Caki2 (cell line): Measurements from ENCODE around the gene RHBDF1. TPM values are rescaled to one million over a fixed set of nuclear protein-coding genes. Genes with fewer than 3 reads are reported as not detected.

Experiments
- DNase-seq: peaks from one replicate; pipeline ENCODE4 v3.0.0-alpha.2; 2015; ENCODE audit warnings: low read depth
- in situ Hi-C: cut with HindIII; loops from 2 replicates; pipeline ENCODE4 v1.10.0; 2016; ENCODE audit warnings: low sequenced_read_pairs, low pct_unique_long_range_greater_than_20kb, mixed read lengths
- total RNA-seq: library from RNA; depleted of rRNA; stranded (reverse); fragments of >200 nt; shearing (Covaris generic); gene quantifications from 2 replicates; pipeline ENCODE4 v1.2.3, GENCODE V29; 2014; ENCODE audit warnings: low replicate concordance

RHBDF1 gene
- total RNA-seq, 1 experiment from 2014 or later, result 19.5 TPM

DNA sequence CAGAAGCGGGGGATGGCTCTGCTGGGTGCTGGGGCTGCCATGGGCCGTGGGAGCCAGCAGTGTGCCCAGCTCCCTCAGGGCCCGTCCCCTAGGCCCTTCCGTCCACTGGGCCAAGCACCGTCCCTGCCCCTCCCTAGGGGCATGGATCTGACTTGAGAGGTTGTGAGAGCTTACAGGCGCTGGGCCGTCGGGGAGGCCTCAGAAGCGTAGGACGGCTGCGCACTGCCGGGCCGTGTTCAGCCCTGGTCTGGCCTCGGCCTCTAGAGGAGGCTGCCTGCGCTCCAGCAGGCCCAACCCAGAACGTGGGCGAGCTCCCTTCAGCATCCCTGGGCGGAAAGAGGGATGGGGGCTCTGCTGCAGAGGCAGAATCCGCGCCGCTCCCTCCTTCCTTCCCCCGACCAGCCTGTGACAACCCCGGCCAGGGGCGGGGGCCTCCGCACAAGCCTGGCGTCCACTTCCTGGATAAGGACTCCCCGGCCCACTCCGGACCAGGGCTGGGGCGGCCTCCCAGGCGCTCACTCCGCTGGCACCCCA lies 4.9 kb upstream of the RHBDF1 start:
- in situ Hi-C loops, result no loop called here
- peak; percentile 75 for DNase-seq

DNA sequence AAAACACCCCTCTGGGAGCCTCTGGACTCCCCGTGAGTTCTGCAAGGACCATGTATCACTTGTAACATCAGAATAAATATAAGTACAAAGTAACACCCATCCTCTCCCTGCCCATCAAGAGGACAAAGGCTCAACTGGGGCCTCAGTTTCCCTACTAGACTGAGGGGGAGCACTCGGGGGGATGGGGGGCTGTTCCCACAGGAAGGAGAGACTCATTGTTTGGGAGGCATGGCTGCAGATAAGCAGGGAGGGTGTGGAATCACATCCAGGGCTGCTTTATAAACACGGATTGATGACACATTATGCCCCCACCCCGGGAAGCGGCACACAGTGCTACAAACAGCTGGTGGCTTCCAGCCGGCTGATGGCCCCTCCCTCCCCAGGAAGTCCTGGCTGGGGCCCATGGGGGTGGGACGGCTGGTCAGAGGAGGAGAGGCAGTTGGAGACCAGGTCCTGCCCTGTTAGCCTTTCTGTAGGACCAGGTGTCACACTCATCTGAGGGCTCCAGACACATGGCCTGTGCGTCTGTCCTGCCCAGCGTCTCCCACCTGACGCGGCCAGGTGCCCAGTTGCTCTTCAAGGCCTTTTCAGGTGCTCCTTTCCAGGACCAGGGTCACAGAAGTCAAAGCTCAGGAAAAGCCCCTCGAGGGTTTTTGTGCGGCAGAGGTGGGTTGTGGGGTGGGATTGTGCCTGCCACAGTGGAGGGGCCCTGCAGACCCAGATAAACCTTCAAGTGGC lies 4.3 kb upstream of the RHBDF1 start:
- peak; percentile 75 for DNase-seq
- in situ Hi-C loops, result no loop called here

DNA sequence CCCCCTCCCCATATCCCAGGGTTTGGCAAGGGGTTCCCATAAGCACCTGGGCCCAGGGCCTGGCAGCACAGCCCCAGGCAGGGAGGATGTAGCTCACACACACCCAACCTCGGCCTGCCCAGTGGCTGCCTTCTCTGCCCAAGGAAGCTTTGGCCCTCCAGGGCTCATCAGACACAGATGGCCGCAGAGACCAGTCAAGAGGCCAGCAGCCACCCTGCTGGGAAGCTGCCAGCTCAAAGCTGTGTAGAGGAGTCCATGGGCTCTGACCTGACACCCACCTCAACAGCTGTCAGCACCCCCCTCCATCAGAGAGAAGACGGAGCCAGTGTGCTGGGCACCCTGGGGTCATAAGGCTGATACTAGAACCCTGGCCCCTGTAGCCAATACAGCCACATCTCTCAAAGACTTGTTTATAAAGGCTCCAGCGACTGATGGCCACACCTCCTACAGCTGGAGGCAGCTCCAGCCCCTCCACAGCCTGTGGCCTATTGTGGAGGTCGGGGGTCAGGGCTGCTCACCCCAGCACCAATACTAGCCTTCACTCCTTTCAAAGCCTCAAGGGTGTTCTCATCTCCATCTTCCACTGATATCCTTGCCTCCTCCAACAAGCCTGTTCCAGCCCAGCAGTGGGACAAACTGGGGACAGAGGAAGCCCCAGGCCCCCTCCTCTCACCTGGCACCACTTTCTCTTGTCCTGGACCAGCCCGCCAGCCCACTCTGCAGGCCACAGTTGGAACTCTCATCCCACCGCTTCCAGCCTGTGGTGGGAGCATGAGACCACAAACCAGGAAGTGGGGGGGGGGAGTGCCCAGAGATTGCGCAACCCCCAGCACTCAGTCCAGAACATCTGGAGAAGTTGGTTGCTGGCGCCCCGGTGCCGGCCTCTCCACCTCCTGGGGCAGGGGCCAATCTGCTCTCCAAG lies 3.4 kb upstream of the RHBDF1 start:
- in situ Hi-C loops, result no loop called here
- peak; percentile 35 for DNase-seq

DNA sequence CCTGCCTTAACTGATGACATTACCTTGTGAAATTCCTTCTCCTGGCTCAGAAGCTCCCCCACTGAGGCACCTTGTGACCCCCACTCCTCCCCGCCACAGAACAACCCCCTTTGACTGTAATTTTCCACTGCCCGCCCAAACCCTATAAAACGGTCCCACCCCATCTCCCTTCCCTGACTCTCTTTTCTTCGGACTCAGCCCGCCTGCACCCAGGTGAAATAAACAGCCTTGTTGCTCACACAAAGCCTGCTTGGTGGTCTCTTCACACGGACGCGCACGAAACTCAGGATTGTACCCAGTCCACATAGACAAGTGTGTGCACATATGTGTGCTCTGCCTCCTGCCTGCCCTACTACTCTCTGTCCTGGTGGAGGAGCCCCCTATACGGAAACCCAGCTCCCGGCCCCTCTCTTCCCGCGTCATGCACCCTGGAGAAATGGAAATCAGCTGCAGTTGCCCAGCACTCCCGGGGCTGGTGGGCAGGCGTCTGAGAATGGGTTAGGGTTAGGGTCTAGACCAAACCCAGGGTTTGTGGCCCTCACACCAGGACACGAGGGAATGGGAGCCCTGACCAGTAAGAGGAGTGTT lies 2.4 kb upstream of the RHBDF1 start:
- in situ Hi-C loops, result no loop called here
- DNase-seq, result no peak

DNA sequence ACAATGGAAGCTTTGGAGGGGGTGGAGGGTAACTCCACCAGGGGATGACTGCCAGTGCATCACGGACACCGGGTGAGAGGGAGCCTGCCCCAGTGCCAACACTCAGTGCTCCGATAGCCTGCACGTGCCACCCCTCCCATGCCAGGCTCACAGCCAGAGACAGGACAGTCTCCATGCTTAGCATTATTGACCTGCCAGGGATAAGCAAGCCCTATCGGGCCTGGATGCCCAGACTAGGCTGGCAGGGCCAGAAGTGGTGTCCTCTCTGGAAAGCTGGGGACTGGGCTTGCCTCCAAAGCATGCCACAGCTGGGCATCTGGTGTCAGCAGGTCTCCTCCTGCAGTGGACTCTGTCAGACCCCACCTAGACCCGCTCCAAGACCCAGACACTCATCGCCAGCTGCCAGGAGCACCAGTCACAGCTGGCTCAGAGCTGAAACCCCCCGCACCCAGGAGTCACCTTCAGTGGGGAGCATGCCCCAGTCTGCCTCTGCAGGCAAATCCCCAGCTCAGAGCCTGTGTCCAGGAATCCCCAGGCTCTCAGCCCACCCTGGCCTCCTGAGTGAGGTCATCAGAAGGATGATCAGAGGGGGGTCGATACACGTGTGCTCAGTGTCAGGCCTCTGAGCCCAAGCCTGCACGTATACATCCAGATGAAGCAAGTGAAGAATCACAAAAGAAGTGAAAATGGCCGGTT lies 1.8 kb upstream of the RHBDF1 start:
- DNase-seq, result no peak
- in situ Hi-C loops, result no loop called here

DNA sequence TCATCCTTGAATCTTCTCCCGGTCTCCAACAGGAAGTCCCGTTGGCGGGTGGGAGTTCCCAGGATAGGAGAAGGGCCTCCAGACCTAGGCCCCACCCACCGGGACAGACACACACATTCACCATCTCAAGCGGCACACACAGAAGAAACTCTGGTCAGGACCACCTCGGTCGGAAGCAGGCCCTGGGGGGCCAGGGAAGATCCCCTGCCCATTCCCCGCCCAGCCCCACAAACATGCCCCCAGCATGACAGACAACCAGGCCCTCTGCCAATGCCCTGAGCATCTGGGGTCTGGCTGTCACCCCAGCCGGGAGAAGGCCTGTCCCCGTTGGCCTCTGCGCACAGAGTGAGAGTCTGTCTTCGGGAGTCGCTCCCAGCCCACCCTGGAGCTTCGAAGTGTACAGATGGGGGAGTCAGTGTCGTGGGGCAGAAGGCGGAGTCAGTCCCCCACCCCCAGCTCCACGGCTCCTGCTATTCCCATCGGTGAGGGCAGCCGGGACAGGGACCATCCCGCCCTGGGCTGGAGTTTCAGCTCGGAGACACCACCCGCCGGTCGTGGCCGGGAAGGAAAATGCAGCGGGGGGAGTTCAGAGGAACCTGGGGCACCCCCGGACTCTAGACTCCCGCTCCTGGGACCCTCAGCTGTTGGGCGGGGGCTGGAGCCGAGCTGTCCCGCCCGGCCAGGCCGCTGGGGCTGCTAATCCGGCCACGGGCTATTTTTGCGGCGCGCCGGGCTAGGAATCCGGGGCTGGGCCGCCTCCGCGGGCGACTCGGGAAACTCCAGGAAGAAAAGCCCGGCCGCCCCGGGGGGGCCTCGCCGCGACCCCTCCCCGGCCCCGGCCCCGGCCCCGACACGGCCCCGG lies 660 bp downstream of the RHBDF1 start:
- in situ Hi-C loops, result no loop called here
- peak; percentile 73 for DNase-seq

DNA sequence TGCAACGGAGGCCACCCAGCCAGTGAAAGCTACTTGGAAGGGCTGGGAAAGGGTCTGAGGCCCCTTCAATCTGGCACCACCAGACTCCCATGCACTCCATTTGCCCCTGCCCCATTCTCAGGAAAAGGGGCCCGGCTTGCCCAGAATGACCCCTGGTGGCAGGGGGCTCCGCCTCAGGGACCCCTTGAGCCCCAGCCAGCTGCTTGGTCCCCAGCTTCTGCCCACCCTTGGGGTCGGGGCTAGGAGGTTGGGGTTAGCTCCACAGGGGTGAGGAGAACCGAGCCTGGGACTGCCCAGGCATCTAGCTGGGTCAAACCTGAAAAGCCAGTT lies 1.3 kb downstream of the RHBDF1 start:
- DNase-seq, result no peak
- in situ Hi-C loops, result no loop called here

DNA sequence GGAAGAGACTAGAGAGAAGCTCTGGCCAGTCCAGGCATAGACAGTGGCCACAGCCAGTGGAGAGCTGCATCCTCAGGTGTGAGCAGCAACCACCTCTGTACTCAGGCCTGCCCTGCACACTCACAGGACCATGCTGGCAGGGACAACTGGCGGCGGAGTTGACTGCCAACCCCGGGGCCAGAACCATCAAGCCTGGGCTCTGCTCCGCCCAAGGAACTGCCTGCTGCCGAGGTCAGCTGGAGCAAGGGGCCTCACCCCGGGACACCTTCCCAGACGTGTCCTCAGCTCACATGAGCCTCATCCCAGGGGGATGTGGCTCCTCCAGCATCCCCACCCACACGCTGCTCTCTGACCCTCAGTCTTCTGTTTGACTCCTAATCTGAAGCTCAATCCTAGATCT lies 3.2 kb downstream of the RHBDF1 start:
- no peak for DNase-seq
- in situ Hi-C loops, result no loop called here

DNA sequence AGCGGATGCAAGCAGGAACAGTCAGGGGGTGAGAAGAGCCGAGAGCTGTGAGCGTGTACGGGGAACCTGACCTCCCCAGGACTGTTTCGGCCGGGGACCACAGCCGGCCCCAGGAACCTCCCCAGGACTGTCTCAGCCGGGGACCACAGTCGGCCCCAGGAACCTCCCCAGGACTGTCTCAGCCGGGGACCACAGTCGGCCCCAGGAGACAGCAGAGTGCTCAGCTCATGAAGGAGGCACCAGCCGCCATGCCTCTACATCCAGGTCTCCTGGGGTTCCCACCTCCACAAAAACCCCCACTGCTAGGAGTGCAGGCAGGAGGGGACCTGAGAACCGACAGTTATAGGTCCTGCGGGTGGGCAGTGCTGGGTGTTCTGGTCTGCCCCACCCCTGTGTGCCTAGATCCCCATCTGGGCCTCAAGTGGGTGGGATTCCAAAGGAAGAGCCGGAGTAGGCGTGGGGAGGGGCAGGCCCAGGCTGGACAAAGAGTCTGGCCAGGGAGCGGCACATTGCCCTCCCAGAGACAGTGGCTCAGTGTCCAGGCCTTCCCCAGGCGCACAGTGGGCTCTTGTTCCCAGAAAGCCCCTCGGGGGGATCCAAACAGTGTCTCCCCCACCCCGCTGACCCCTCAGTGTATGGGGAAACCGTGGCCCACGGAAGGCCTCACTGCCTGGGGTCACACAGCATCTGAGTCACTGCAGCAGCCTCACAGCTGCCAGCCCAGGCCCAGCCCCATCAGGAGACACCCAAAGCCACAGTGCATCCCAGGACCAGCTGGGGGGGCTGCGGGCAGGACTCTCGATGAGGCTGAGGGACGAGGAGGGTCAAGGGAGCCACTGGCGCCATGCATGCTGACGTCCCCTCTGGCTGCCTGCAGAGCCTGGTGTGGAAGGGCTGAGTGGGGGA lies 4.3 kb downstream of the RHBDF1 start:
- in situ Hi-C loops, result no loop called here
- no peak for DNase-seq

DNA sequence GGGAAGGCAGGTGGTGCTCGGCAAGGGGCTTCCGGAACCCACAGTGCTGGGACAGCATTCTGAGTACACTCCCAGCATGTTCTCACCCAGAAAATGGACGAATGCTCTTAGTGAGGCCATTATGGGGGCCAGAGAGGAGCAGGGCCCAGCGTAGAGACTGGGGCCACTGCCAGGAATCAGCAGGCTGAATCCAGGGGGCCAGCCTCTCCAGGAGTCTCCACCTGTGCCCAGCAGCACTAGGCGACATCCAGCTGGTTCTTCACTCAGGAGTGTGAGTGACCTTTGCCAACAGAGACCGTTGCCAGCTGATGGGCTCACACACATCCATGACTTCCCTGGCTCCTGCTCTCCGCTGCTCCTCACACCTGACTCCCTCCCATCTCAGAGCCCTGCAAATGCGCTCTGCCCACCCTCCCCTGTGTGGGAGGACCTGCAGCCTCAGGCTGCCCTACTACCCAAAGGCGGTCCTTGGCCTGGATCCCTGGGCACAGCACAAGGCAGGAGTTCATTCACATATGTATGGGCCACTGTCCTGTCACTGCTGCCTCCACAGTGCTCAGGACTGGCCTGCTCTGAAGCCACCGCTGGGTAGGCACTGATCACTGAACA lies 5.1 kb downstream of the RHBDF1 start:
- in situ Hi-C loops, result no loop called here
- DNase-seq, result no peak

DNA sequence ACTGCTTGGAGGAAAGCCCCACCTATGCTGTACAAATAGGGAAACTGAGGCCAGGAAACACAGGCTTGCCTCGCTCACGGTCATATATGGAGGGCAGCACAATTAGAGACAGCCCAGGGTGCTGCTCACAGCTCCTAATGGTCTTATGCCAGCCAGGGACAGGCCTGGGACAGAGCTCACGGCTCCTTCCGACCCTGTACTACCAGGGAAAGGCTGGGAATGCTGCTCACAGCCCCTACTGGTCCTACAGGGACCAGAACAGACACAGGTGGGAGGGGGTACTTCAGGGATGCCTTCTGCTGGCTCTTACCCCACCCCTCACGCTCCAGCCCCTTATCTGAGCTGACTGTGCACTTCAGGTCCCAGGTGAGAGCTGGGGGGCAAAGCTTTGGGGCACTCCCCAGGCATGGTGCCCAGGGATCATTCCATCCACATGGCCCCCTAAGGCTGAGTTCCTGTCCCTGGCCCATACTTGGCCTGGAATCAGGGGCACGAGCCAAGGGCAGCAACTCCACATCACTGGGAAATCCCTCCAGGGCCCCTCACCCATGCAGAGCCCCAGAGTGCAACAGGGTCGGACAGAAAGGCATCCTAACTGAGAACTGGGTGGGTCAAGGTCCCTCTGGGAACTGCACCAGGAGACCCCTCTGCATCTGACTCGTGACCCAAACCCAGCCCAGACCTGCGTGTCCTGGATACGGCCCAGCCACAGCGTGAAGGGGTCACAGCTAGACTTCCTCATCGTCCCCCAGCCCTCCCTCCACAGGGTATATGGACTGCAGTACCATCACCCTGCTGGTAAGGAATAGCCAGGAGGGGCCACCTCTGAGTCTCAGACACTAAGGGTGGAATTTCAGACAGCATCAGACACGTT lies 5.9 kb downstream of the RHBDF1 start:
- no peak for DNase-seq
- in situ Hi-C loops, result no loop called here

DNA sequence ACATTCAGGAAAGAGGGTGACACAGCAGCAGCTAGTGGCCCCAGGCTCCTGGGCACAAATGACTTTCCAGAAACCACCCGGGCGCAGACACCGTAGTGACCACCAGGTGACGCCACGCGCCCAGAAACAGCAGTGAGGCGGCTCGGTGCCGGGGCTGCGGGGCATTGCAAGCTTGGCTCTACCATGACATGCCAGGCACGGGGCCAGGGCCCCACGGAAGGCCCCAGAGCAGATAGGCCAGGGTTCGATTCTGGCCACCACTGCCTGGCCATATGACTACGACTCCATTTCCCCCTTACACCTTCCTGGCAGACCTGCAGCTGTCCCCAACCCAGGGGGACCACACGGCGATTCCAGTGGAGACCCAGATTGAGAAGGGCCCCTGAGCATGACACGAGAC lies 6.7 kb downstream of the RHBDF1 start:
- peak; percentile 75 for DNase-seq
- in situ Hi-C loops, result no loop called here

DNA sequence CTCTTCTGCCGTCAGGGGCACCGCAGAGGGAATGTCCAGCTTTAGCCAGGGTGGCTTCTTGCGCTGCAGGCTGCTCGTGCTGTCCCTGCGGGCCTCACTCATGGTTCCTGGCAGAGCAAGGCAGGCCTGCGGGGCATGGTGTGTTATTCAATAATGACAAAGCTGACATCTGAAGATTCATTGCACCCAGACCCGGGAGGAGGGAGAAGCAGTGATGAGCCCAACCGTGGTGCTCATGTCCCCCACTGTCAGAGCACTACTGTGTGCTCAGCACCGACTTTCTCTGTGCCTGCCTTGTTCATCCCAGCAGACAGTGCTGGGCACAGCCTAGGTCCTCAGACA lies 7.5 kb downstream of the RHBDF1 start:
- in situ Hi-C loops, result no loop called here
- DNase-seq, result no peak

DNA sequence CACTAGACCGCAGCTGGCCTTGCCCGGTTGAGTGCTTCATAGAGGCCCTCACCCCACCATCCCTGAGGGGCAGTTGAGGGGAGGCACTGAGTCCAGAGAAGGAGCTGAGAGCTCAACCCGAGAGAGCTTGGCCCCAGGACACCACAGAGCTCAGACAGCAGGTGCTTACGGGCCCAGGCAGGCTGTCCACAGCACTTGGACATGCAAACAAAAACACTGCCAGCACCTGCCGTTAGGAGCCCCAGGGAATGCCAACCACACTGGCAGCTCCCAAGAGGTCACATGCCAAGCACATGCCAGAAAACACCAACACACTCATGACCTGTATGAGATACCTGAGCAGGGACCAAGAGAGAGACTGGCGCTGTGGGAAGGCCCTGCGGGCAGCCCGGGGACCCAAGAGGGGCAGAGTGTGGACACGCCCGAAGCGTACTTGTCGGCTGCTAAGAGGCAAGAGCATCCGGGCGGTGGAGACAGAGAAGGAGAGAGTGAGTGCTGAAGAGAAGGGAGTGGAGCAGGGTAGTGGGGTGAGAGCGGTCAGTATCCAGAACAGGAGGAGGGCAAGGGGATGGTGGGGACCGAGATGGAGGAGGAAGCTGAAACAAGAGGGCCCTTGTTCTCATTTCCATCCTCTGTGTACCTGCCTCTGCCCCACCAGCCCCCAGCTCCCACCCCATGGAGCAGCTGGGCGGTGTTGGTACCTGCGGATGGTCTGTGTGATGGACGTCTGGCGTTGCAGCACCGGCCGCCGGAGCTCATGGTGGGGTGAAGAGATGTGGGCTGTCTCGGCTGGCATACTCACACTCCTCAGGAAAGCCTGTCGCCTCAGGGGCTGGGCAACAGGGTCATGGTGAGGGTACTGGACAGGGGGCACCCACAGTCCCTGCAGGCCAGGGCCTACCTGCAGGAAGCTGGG lies 8.2 kb downstream of the RHBDF1 start:
- no peak for DNase-seq
- in situ Hi-C loops, result no loop called here

DNA sequence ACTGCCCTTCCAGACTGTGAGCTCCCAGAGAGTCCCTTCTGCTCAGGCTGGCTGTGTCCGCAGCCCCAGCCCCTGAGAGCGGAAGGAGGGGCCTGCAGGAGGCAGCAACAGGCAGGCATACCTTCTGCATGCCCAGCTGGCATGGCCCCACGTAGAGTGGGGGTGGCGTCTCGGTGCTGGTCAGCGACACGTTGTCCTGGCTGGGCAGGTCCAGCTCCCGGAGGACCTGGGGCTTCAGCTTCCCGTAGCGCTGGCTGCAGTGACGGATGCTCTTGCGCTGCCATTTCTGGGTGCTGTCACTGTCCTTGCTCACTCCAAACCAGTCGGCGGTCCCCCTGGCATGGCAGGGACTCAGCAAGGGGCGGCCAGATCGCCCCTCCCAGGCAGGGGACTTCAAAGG lies 9.0 kb downstream of the RHBDF1 start:
- in situ Hi-C loops, result no loop called here
- no peak for DNase-seq
